GM18505 (cell line): Measurements from ENCODE around the gene IGHMBP2.
"Not testable (repeated sequence)": the region's sequence is repeated elsewhere in the genome, so short reads cannot be mapped to it uniquely, and the experiment has no call there.

Experiments used
- ATAC-seq: cut with Tn5 transposase; IDR thresholded peaks from one replicate; pipeline ENCODE4 v1.9.1; 2021; ENCODE audit not compliant: unreplicated experiment
- POLR2A ChIP-seq: IDR thresholded peaks from 4 replicates; pipeline ENCODE4 v1.6.1; 2011; ENCODE audit warnings: borderline replicate concordance; ENCODE audit not compliant: insufficient read depth, insufficient read length; ENCODE audit errors: extremely low read depth

IGHMBP2 gene

DNA sequence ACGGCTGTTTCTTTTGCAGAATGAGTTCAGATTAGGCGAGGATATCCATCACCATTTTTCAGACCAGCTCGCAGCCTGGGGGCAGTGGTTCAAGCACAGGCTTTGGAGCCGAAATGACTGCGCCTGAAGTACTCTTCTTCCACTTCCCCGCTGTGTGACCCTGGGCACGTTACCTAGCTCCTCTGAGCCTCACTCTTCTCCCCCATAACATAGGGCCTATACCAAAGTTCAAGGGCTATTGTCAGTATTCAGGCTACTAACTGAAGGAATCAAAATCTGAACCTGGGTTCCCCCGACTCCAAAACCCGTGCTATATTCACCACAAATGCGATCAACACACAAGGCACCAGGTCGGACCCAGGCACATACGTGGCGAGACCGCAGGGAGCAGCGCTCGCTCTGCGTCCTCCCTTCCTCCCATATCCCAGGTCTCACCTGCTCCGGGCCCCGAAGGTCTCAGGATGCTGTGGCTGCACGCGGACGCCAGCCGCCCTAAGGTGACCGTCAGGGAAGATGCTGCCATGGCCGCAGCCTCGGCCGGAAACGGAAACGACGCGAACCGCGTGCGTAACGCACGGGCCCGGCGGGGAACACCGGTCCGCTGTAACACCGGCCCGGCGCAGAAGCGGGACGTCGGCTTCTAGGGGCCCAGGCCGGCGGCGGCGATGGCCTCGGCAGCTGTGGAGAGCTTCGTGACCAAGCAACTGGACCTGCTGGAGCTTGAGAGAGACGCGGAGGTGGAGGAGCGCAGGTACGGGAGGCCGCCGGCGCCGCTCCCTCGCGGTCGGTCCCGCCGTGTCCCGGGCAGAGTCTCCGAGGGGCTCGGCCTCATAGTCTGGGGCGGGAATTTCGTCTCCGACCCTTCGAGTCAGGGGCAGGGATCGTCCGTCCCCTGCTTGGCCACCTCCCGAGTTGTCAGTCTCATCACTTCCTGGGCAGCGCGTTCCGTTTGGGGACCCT lies at the start of gene IGHMBP2, which contains the start of gene MRPL21:
TSS of gene IGHMBP2 (plus strand) at position 604 of the 960 bp plus-strand sequence. CDS start at position 666, 62 bp downstream.
TSS of gene MRPL21 (minus strand) at position 545 of the 960 bp plus-strand sequence. CDS start at position 523, 22 bp downstream.
- TF ChIP-seq POLR2A, result peak; percentile 98
- ATAC-seq, result peak; percentile 80

DNA sequence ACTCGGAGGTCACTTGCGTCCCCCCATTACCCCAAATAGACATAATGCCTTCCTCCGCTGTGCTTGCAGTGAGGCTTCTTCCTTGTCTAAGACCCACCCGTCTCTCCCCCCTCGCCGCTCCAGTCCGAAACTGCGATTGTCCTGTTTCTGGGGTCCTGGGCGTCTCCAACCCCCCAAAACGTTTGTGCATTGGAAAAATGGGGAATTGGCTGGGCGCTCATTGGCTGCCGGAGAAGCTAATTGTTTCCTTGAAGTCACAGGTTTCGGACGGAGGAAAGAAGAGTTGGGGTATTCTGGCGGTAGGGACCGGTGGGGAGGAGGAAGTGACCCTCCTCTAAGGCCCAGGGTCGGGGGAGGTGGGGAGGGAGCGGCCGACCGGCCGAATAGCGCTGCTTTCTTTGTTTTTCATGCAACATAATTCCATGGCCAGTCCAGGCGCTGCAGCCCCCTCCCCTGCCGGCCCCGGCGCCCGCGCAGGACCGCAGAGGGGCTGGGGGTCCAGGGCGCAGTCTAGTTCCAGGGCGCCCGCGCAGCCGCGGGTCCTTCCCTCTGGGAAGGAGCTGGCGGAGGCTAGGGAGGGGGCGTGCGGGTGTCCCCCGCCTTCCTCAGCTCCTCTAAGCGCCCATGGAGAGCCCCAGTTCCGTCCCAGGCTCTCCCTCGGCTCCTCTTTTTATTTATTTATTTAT lies 49.3 kb upstream of the IGHMBP2 start:
- ATAC-seq, result no peak
- no peak for TF ChIP-seq POLR2A

DNA sequence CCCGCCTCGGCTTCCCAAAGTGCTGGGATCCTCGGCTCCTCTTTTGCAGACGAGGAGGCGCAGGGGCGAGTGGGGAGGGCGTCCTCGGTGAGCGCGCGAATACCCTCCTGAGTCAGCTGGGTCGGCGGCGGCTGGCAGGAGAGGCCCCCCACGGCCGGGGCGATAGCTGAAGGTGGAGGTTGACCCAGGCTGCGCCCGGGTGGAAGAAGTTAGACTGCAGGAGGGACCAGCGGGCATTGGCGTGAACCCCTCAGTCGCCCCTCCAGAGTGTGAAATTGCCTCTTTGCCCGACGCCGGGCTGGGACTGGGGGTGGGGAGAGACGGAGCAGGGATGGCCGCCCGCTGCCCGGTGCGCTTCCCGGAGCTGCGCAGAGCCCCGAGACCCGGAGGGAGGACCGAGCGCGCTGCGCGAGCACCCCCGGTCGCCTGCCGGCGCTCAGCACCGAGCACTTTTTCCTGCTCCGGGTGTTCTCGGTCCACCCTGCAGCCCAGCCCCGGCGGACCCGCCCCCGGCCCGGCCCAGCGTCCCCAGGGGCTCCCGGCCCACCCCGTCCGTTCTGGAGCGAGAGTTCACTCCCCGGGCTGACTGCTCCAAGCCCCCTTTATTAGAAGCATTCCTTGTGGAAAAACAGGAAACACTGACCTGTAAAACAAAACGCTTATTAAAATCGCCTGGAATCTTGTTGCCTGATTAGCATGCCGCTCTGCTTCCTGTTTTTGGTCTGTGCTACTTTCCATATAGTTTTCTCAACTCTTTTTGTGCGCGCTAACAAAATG lies 48.3 kb upstream of the IGHMBP2 start:
- ATAC-seq, result no peak
- no peak for TF ChIP-seq POLR2A

DNA sequence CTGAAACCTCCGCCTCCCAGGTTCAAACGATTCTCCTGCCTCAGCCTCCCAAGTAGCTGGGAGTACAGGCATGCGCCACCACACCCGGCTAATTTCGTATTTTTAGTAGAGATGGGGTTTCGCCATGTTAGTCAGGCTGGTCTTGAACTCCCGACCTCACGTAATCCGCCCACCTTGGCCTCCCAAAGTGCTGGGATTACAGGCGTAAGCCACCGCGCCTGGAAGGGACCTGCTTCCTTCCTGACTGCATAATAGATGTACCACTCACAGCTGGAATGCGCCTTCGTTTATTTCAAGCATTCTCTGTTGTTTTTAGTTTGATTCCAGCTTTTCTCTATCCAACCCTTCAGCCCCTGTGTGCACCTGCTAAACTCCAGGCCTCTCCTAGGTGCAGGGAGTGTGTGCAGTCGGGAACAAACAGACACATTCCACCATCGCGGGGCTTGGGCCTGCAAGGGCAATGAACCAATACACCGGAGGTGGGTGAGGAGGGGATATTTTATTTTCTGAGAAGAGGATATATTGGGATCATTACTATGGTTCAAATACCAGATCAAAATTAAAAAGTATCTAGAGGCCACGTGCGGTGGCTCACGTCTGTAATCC lies 47.2 kb upstream of the IGHMBP2 start:
- not testable (repeated sequence) for ATAC-seq

DNA sequence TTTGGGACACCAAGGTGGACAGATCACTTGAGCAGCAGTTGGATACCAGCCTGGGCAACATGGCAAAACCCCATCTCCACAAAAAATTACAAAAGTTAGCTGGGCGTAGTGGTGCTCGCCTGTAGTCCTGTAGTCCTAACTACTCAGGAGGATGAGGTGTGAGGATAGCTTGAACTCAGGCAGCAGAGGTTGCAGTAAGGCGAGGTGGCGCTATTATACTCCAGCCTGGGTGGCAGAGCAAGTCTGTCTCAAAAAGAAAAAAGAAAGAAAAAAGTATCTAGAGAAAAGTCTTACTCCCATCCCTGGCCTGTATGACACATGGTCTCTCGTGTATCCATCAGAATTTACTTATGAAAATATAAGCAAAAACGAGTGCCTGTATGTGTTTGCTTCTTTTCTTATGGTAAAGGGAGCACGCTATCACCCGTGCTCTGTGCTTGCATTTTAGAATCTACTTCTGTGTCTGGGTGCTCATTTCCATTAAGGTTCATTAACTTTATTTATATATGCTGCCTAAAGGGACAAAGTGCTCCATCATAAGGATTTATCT lies 46.6 kb upstream of the IGHMBP2 start:
- TF ChIP-seq POLR2A, result no peak
- no peak for ATAC-seq

DNA sequence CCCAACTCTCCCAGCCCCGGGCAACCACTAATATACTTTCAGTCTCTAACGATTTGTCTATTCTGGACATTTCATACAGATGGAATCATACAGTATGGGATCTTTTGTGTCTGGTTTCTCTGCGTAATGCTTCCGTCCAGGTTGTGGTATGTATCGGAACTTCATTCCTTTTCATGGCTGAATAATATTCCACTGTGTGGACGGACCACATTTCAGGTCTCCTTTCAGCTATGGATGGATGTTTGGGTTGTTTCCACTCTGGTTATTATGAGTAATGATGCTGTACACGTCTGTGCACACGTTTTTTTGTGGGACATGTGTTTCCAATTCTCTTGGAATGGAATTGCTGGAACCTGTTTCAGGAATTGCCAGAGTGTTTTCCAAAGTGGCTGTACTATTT lies 44.6 kb upstream of the IGHMBP2 start:
- no peak for TF ChIP-seq POLR2A
- ATAC-seq, result no peak

DNA sequence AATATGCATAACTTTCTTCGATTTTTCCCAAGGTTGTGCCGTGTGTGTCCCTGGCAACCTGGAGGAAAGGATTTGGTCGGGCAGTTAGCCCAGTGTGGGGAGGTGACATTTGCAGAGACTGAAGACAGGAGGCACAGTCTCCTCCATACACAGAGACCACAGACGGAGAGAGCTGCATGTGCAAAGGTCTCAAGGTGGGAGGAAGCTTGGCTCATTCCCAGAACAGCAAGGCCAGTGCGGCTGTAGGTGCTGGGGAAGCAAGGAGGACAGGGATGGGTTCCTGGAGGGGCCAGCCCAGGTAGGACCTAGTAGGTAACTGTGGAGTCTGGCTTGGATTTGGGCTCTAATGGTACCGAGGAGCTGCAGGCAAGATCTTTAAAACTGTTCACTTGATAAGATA lies 41.3 kb upstream of the IGHMBP2 start:
- no peak for ATAC-seq
- TF ChIP-seq POLR2A, result no peak

DNA sequence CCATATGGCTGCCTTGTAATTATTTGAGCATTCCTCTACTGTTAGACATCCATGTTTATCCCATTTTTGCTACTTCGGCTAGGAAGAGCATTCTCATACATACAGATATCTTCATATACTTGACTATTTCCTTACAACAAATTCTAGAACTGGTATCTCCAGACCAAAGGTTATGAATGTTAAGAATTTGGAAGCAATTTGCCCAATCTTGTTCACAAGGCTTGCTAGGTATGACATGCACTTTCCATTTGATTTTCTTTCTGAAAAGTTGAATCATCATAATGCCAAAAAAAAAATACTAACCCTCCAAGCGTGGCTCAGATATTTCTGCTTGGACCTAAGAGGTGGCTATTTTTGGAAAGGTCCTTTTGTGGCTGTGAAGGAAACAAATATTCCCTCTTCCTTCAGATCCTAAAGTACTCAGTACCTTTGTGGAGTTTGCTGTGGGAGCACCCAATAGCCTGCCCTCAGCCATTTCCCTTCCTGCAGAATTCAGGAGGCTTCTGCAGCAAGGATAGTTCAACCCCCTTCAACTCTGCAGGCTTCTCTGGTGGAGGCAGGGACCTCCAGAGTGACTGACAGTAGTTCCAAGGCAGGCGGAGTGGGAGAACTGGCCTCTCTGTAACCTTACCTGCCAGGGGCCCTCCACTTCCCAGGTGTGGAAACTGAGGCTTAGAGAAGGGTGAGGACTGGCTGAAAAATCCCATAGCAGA lies 40.0 kb upstream of the IGHMBP2 start:
- no peak for ATAC-seq
- TF ChIP-seq POLR2A, result no peak

DNA sequence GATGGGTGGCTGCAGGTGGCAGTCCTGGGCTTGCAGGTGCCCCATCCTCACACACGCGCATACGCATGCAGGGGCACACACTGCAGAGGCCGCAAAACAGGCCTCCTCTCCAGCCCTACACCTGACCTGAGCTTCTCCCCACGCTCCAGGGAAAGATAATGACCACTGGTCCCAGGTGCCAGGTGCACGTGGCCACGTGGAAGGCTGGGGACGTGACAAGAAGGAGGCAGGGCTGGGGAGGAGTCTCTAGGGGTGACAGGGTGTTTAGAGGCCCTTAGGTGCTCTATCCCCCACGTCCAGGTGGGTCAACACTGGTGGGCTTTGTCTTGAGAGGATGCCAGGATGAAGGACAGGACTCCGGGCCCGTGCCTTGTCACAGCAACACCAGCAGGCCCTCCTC lies 38.5 kb upstream of the IGHMBP2 start:
- no peak for TF ChIP-seq POLR2A

DNA sequence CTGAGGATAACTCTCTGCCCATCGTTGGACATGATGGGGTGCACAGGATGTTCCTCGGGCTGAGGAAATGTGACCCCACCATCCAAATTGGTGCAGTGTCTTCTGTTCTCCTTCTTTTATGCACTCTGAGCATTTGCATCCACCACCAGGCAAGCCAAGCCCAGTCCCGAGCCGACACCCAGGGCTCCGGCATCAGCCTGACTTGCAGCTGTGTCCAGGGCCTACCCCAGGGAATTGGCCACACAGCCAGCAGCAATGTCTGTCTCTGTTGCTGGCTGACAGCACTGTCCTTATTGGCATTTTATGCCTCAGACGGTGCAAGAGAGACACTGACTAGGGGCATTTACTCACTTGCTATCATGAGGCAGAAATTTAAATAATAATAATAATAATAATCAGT lies 36.6 kb upstream of the IGHMBP2 start:
- TF ChIP-seq POLR2A, result no peak
- no peak for ATAC-seq

More for the DNA sequence above, 38.5 kb upstream of the IGHMBP2 start:
- no peak for ATAC-seq

DNA sequence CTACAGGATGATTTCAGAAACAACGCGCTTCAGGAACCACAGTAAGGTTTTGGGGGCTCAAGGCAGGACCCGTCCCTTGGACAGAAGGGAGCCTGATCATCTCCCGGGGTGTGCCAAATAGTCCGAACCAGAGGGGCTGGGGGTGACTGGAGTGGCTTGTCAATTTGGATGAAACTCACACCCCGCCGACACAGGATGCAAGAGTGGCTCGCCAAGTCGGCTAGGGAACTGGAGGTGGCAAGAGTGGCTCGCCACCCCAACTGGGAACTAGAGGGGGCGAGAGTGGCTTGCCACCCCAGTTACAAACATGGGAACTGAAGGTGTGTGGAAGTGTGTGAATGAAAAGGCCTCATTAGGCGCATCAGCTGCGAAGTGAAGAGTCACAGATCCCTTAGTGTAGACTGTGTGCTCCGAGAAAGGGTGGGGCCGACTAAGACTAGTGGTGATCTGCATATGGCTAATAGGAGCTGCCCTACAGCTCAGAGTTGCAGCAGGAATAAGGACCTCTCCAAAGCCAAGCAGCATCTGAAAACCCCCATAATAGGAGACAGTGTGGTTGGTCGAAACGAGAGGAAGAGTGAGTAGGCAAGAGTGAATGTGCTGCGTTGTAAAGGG lies 35.4 kb upstream of the IGHMBP2 start:
- TF ChIP-seq POLR2A, result no peak
- no peak for ATAC-seq

DNA sequence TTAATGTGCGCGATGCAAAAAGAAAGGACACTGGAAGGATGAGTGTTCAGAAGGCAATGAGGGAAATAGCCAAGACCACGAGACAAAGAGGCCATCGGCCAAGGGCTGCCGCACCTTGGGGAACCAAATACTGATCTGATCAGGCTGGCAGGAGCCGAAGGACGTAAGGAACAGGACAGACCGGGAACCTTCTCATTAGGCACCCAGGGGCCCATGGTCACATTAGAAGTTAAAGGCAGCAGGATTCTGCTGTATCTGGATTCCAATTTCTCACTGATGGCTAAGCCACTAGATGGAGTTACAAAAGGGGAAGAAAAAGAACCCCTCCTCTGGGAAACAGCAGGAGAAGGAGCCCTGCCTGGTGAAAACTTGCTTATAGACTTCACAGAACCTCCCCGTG lies 33.2 kb upstream of the IGHMBP2 start:
- ATAC-seq, result no peak
- TF ChIP-seq POLR2A, result no peak
